Measurements from ENCODE around the gene AMFR. TPM values are rescaled to one million over a fixed set of nuclear protein-coding genes. Genes with fewer than 3 reads are reported as not detected.
A peak's percentile ranks its signal among the peaks of the same experiment; 100 is the strongest.

AMFR gene
- total RNA-seq, 1 experiment from 2014 or later = 25.6 TPM

DNA sequence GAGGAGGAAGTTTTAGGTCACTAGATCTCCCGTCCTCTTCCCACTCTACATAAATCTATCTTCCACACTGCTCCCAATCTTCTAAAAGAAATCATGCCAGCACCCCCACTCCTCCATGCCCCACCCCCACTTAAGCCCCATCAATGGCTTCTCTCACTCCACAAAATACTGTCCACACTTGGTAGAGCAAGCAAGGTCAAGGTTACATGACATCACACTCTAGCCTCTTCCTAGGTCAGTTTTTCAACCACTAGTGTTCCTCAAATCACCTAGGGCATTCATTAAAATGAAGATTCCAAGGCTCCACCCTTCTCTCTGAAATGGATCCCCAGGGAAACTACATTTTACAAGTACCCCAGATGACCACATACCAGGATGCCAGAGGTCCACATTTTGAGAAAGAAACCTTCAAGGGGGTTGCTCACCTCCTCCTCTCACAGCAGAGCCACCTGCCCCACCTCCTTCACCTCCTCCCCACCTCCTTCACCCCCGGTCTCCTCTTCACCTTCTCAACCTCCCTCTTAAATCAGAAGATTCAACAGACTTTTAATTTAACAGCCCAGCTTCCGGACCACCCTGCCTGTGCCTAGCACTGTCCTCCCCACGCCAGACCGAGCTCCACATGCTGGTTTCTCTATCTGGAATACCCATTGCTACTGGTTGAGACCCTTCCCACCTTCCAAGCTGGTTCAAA lies 3.2 kb downstream of the AMFR start:
- H2AK5ac ChIP-seq (ENCODE audit: insufficient read length, low read length) = no peak overlapping the region
- H3K36me3 Mint-ChIP-seq (ENCODE audit: insufficient read depth in 1 of 3, low read depth in 3 of 3) = no peaks in the 10 kb centered on the region; a peak in 2 of 7 replicates
- H3T11ph ChIP-seq (ENCODE audit: low read length) = no peak overlapping the region
- H3K23me2 ChIP-seq (ENCODE audit: insufficient read length, low read depth, low read length, poor library complexity, severe bottlenecking) = peaks cover 7% of the 10 kb centered on the region
- no peak overlapping the region for H3K23ac ChIP-seq (ENCODE audit: insufficient read length, low read depth, low read length)
- no peaks in the 10 kb centered on the region for H3K79me1 ChIP-seq (ENCODE audit: insufficient read depth, low read depth, low read length, poor library complexity, severe bottlenecking)
- peaks cover 2% of the 10 kb centered on the region; the same call in 1 of the 2 replicates for H3K79me2 ChIP-seq (ENCODE audit: insufficient read depth, low read length)
- no peaks in the 10 kb centered on the region; the same call in 1 of the 2 replicates for H3K27me3 ChIP-seq (ENCODE audit: insufficient read depth, low read length)
- H2BK120ac ChIP-seq (ENCODE audit: low read depth, low read length, poor library complexity, severe bottlenecking) = no peak overlapping the region
- WGBS (ENCODE audit: extremely low coverage, insufficient read length, low lambda C conversion rate) = no CpG with 5 or more reads among the region's 5 CpGs
- H3K4ac ChIP-seq (ENCODE audit: low read depth, low read length) = no peak overlapping the region
- H2BK12ac ChIP-seq (ENCODE audit: insufficient read length, low read depth, low read length) = no peak overlapping the region
- peaks cover 39 to 44% of the 10 kb centered on the region in 2 experiments for H3K4me1 Mint-ChIP-seq
- TF ChIP-seq, protein P1, sequence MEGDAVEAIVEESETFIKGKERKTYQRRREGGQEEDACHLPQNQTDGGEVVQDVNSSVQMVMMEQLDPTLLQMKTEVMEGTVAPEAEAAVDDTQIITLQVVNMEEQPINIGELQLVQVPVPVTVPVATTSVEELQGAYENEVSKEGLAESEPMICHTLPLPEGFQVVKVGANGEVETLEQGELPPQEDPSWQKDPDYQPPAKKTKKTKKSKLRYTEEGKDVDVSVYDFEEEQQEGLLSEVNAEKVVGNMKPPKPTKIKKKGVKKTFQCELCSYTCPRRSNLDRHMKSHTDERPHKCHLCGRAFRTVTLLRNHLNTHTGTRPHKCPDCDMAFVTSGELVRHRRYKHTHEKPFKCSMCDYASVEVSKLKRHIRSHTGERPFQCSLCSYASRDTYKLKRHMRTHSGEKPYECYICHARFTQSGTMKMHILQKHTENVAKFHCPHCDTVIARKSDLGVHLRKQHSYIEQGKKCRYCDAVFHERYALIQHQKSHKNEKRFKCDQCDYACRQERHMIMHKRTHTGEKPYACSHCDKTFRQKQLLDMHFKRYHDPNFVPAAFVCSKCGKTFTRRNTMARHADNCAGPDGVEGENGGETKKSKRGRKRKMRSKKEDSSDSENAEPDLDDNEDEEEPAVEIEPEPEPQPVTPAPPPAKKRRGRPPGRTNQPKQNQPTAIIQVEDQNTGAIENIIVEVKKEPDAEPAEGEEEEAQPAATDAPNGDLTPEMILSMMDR (conservative IDR thresholded peaks at IDR 0.05) = no peak
- H2BK5ac ChIP-seq (ENCODE audit: insufficient read length, low read length) = no peak overlapping the region
- H4K8ac ChIP-seq (replicated peaks; ENCODE audit: insufficient read length, low read depth, low read length) = no peak overlapping the region
- H3K14ac ChIP-seq (ENCODE audit: insufficient read depth, low read length) = no peak overlapping the region
- no peak overlapping the region for H4K5ac ChIP-seq (ENCODE audit: insufficient read length, low read depth, low read length)
- H4K91ac ChIP-seq (ENCODE audit: insufficient read length, low read depth, low read length) = no peak overlapping the region
- H4K20me1 ChIP-seq (ENCODE audit: control insufficient read depth, insufficient read depth, insufficient read length) = no peaks in the 10 kb centered on the region
- H3K18ac ChIP-seq (ENCODE audit: insufficient read length, low read depth, low read length) = no peak overlapping the region
- H3K27me3 Mint-ChIP-seq (ENCODE audit: low read depth) = peaks cover 17% of the 10 kb centered on the region
- no peak for DNase-seq
- peak overlapping the region in 1 of 2 experiments; percentile 1; a peak in 1 of 5 replicates for H3K4me3 Mint-ChIP-seq
- no peak overlapping the region for H3K56ac ChIP-seq (ENCODE audit: insufficient read length, low read depth, low read length)
- H3K9ac ChIP-seq (ENCODE audit: extremely low read depth, insufficient read length, low read length) = no peak overlapping the region
- H3K4me1 ChIP-seq (ENCODE audit: insufficient read depth, low read length) = peaks cover 7% of the 10 kb centered on the region; the same call in 1 of the 2 replicates
- H3K9me3 ChIP-seq (ENCODE audit: control insufficient read depth, low read depth, low read length) = no peaks in the 10 kb centered on the region
- H3K27ac ChIP-seq (ENCODE audit: insufficient read length, low read depth, low read length) = no peak overlapping the region
- H3K27ac Mint-ChIP-seq = no peak overlapping the region; a peak in 1 of 7 replicates
- no peak overlapping the region for H2BK15ac ChIP-seq (ENCODE audit: low read depth, low read length)
- H3K9me3 Mint-ChIP-seq = no peaks in the 10 kb centered on the region
- no peak overlapping the region for H2AFZ ChIP-seq (ENCODE audit: low read length)
- H2BK20ac ChIP-seq (ENCODE audit: low read depth, low read length, poor library complexity, severe bottlenecking) = no peak overlapping the region
- H3K4me2 ChIP-seq (ENCODE audit: insufficient read depth, insufficient read length, low read length) = no peak overlapping the region
